ENCODE measurements around the gene OR52E2.

DNA sequence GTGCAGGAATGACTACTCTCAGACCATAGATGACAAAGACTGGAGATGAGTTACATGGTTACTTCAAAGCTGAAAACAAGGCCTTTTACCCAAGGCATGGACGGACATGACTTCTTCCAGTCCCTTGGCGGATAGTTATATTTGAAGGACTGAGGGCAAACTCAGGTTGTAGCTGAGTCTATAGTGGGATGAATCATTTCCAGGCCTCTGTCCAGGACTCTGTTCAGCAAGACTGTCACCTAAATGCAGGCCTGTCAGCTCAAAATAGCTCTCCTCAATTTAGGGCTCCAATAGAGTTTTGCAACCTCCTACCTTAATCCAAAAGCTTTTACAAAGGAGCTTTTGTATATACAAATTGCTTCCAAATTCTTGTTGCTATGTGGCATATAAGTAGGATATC, 37.4 kb downstream of the OR52E2 start:
- no peak for TF ChIP-seq CTCF (IDR thresholded peaks at IDR 0.05; ENCODE audit: low read length)
- TF ChIP-seq EZH2 (IDR thresholded peaks at IDR 0.05; ENCODE audit: borderline replicate concordance, low read length) = no peak
